Panc1 (cell line): ENCODE data around the gene IFNAR1. TPM values are rescaled to one million over a fixed set of nuclear protein-coding genes. Genes with fewer than 3 reads are reported as not detected.

Experiments
- ATAC-seq: fragments of 200-7000 bp; cut with Tn5 transposase; 2 replicates; pipeline ENCODE4 v1.9.1; 2020; ENCODE audit warnings: mild to moderate bottlenecking, moderate library complexity
- BruUV-seq: library from RNA; stranded (reverse); fragments of 400-500 nt; replicated peaks from 2 replicates; lab custom pipeline; 2021; lab: Mats Ljungman, UMichigan
- CTCF ChIA-PET: fragments of 300-600 bp; sonication (Branson Sonifier 250); formaldehyde crosslinking; loops from one replicate; lab custom pipeline; 2022; ENCODE audit warnings: antibody characterized with exemption; lab: Charles Lee
- POLR2A ChIA-PET: fragments of 300-600 bp; sonication (Branson Sonifier 250); formaldehyde crosslinking; loops from one replicate; lab custom pipeline; 2022; ENCODE audit warnings: antibody characterized with exemption; lab: Charles Lee
- DNase-seq: peaks from one replicate; pipeline ENCODE4 v3.0.0-alpha.2; 2010; ENCODE audit warnings: low read depth, low spot score
- H3K27ac ChIP-seq: 2 replicates; pipeline ENCODE4 v1.5.1; 2011; ENCODE audit warnings: mild to moderate bottlenecking, low read length, inconsistent platforms
- H3K27me3 ChIP-seq: fragments of 200-500 bp; sonication (Bioruptor generic); 2 replicates; pipeline ENCODE4 v1.6.0; 2014; ENCODE audit warnings: low read length, inconsistent platforms; ENCODE audit not compliant: control insufficient read depth, insufficient read depth
- H3K36me3 ChIP-seq: fragments of 200-500 bp; sonication (Bioruptor generic); 2 replicates; pipeline ENCODE4 v1.5.1; 2014; ENCODE audit warnings: inconsistent platforms, mild to moderate bottlenecking, low read length, moderate library complexity; ENCODE audit not compliant: control insufficient read depth, insufficient read depth
- H3K4me1 ChIP-seq: 2 replicates; pipeline ENCODE4 v1.5.1; 2011; ENCODE audit warnings: inconsistent platforms, mild to moderate bottlenecking, low read length, moderate library complexity; ENCODE audit not compliant: control insufficient read depth, insufficient read depth
- H3K4me3 ChIP-seq, 2 experiments: 2 replicates each; pipeline ENCODE4 v1.5.1; 2011 to 2012; ENCODE audit warnings: low read depth in 2 of 2, low read length in 2 of 2, mild to moderate bottlenecking in 2 of 2, inconsistent platforms in 1 of 2, moderate library complexity in 1 of 2
- H3K9me3 ChIP-seq: fragments of 200-500 bp; sonication (Bioruptor generic); 2 replicates; pipeline ENCODE4 v1.5.1; 2014; ENCODE audit warnings: low read depth, mild to moderate bottlenecking, inconsistent platforms, low read length, moderate library complexity; ENCODE audit not compliant: control insufficient read depth, insufficient read depth
- CTCF ChIP-seq: fragments of 450-650 bp; IDR thresholded peaks from 2 replicates; pipeline ENCODE4 v1.5.1; 2017; ENCODE audit warnings: mild to moderate bottlenecking
- POLR2AphosphoS5 ChIP-seq: IDR thresholded peaks from 2 replicates; pipeline ENCODE4 v1.6.1; 2012; ENCODE audit warnings: mild to moderate bottlenecking, low read depth, low read length, moderate library complexity
- REST ChIP-seq, 2 experiments: IDR thresholded peaks; 2 replicates each; pipeline ENCODE4 v1.6.1; 2011 to 2012; ENCODE audit warnings: low read depth in 2 of 2, control low read depth in 1 of 2, low read length in 1 of 2, mild to moderate bottlenecking in 1 of 2, moderate library complexity in 1 of 2; ENCODE audit not compliant: insufficient read depth in 1 of 2
- SIN3A ChIP-seq: IDR thresholded peaks from 2 replicates; pipeline ENCODE4 v1.6.1; 2012; ENCODE audit warnings: low read depth, mild to moderate bottlenecking, low read length, moderate library complexity, borderline replicate concordance; ENCODE audit not compliant: insufficient read depth
- TCF7L2 ChIP-seq: IDR thresholded peaks from 2 replicates; pipeline ENCODE4 v1.6.1; 2011; ENCODE audit warnings: mild to moderate bottlenecking, low read depth, low read length, inconsistent platforms
- in situ Hi-C: cut with HindIII; loops from 2 replicates; pipeline ENCODE4 v1.10.0; 2016; ENCODE audit warnings: low sequenced_read_pairs, low pct_unique_long_range_greater_than_20kb
- intact Hi-C: fragments of 100-400 bp; cut with micrococcal nuclease; formaldehyde crosslinking; loops from one replicate; pipeline ENCODE4 v1.10.0; 2022; ENCODE audit not compliant: unreplicated experiment
- total RNA-seq: library from RNA; stranded (reverse); gene quantifications from one replicate; pipeline ENCODE4 v1.2.1, GENCODE V29; 2021; ENCODE audit not compliant: unreplicated experiment

IFNAR1 gene
- total RNA-seq, 1 experiment from 2014 or later, result 23.8 TPM

GRCh38 chr21:33290441-33290840 lies 34.3 kb upstream of the IFNAR1 start:
- intact Hi-C loops (no loop called here), in situ Hi-C loops (no loop called here)
- H3K36me3 ChIP-seq, result no peaks in the 10 kb centered on the region
- H3K4me3 ChIP-seq, result no peak overlapping the region
- no TSS peak for BruUV-seq
- ChIA-PET CTCF (no interaction called here), POLR2A (no interaction called here)
- no peaks in the 10 kb centered on the region for H3K27me3 ChIP-seq
- no peaks in the 10 kb centered on the region for H3K9me3 ChIP-seq
- TF ChIP-seq POLR2AphosphoS5, result no peak
- TF ChIP-seq CTCF, result no peak
- TF ChIP-seq TCF7L2, result no peak
- H3K27ac ChIP-seq, result no peak overlapping the region
- no peak for ATAC-seq
- no peak for DNase-seq
- no peaks in the 10 kb centered on the region for H3K4me1 ChIP-seq

GRCh38 chr21:33291686-33292085 lies 33.1 kb upstream of the IFNAR1 start:
- intact Hi-C loops, result no loop called here
- Histone ChIP-seq H3K27me3 (no peaks in the 10 kb centered on the region), H3K27ac (no peak overlapping the region), H3K4me1 (no peaks in the 10 kb centered on the region), H3K4me3 (no peak overlapping the region), H3K9me3 (no peaks in the 10 kb centered on the region), H3K36me3 (no peaks in the 10 kb centered on the region)
- in situ Hi-C loops, result no loop called here
- POLR2A ChIA-PET, result no interaction called here
- ATAC-seq, result no peak
- CTCF ChIA-PET, result no interaction called here
- no TSS peak for BruUV-seq
- DNase-seq, result no peak
- TF ChIP-seq CTCF (no peak), TCF7L2 (no peak)

GRCh38 chr21:33292724-33293123 lies 32.0 kb upstream of the IFNAR1 start:
- CTCF ChIA-PET, result no interaction called here
- no TSS peak for BruUV-seq
- in situ Hi-C loops, result no loop called here

More at GRCh38 chr21:33292724-33293123, 32.0 kb upstream of the IFNAR1 start:
- POLR2A ChIA-PET, result no interaction called here
- Histone ChIP-seq H3K4me1 (no peaks in the 10 kb centered on the region), H3K27me3 (no peaks in the 10 kb centered on the region), H3K36me3 (no peaks in the 10 kb centered on the region), H3K9me3 (no peaks in the 10 kb centered on the region), H3K27ac (no peak overlapping the region), H3K4me3 (no peak overlapping the region)
- no peak for DNase-seq
- intact Hi-C loops, result no loop called here
- ATAC-seq, result no peak
- TF ChIP-seq REST (IDR thresholded peaks at IDR 0.05; ENCODE audit: insufficient read depth in 1 of 2, low read depth in 2 of 2, low read length in 1 of 2) (no peak), CTCF (no peak), POLR2AphosphoS5 (no peak), TCF7L2 (no peak), SIN3A (no peak)
